HepG2 (cell line): Measurements from ENCODE around the gene PEAK3. TPM values are rescaled to one million over a fixed set of nuclear protein-coding genes. Genes with fewer than 3 reads are reported as not detected.

ENCODE experiments used
- AGO2 ChIP-seq: fragments of 200-400 bp; formaldehyde crosslinking; optimal IDR thresholded peaks from 2 replicates; pipeline ENCODE3; 2017; ENCODE audit warnings: mild to moderate bottlenecking, low read depth, low read length, moderate library complexity
- ASH2L ChIP-seq: fragments of 300-600, 200-600 bp; sonication (generic); IDR thresholded peaks from 2 replicates; pipeline ENCODE4 v1.7.0; 2017; ENCODE audit warnings: low read depth, mild to moderate bottlenecking, moderate library complexity, mixed read lengths, low read length; ENCODE audit not compliant: insufficient read length
- CBX1 ChIP-seq: IDR thresholded peaks from one replicate; pipeline ENCODE4 v1.6.1; 2016; ENCODE audit warnings: antibody characterized with exemption, low read depth
- CEBPZ ChIP-seq: IDR thresholded peaks from 2 replicates; pipeline ENCODE4 v1.6.1; 2012; ENCODE audit warnings: low read length, improper control_type of control experiment
- ELF3 ChIP-seq: IDR thresholded peaks from 2 replicates; pipeline ENCODE4 v1.6.1; 2016; ENCODE audit warnings: missing genetic modification reagents, missing compliant biosample characterization
- ERF ChIP-seq: IDR thresholded peaks from 2 replicates; pipeline ENCODE4 v1.6.1; 2018; ENCODE audit warnings: missing biosample characterization, missing genetic modification reagents
- ETV5 ChIP-seq: IDR thresholded peaks from 2 replicates; pipeline ENCODE4 v1.6.1; 2018; ENCODE audit warnings: missing biosample characterization, missing genetic modification reagents, inconsistent platforms, borderline replicate concordance
- FOXC1 ChIP-seq: sonication (generic); formaldehyde crosslinking; IDR thresholded peaks from 2 replicates; pipeline ENCODE4 v1.8.0; 2022; ENCODE audit warnings: mild to moderate bottlenecking, missing genetic modification reagents, borderline replicate concordance
- MAF1 ChIP-seq: sonication (generic); formaldehyde crosslinking; IDR thresholded peaks from 2 replicates; pipeline ENCODE4 v1.5.0; 2020; ENCODE audit warnings: missing genetic modification reagents, borderline replicate concordance
- MNT ChIP-seq: fragments of 450-650 bp; IDR thresholded peaks from 2 replicates; pipeline ENCODE4 v1.6.1; 2016
- MTA1 ChIP-seq: sonication (generic); formaldehyde crosslinking; IDR thresholded peaks from 2 replicates; pipeline ENCODE4 v1.4.0; 2020; ENCODE audit warnings: missing genetic modification reagents, mild to moderate bottlenecking, borderline replicate concordance
- MYC ChIP-seq: sonication (generic); formaldehyde crosslinking; IDR thresholded peaks from 2 replicates; pipeline ENCODE4 v1.9.0; 2021; ENCODE audit warnings: missing genetic modification reagents, borderline replicate concordance
- MZF1 ChIP-seq: sonication (generic); formaldehyde crosslinking; IDR thresholded peaks from 2 replicates; pipeline ENCODE4 v1.8.1; 2023; ENCODE audit warnings: mild to moderate bottlenecking, missing genetic modification reagents, borderline replicate concordance
- NR1H2 ChIP-seq: sonication (generic); formaldehyde crosslinking; IDR thresholded peaks from 2 replicates; pipeline ENCODE4 v1.8.1; 2022; ENCODE audit warnings: low read depth, missing genetic modification reagents, borderline replicate concordance
- NR2C2 ChIP-seq: sonication (generic); formaldehyde crosslinking; IDR thresholded peaks from 2 replicates; pipeline ENCODE4 v1.4.0; 2020; ENCODE audit warnings: missing genetic modification reagents, mild to moderate bottlenecking, moderate library complexity, borderline replicate concordance
- POGZ ChIP-seq: sonication (generic); formaldehyde crosslinking; IDR thresholded peaks from 2 replicates; pipeline ENCODE4 v1.4.0; 2020; ENCODE audit warnings: mild to moderate bottlenecking, missing genetic modification reagents
- TFDP2 ChIP-seq: sonication (generic); formaldehyde crosslinking; IDR thresholded peaks from 2 replicates; pipeline ENCODE4 v1.4.0; 2020; ENCODE audit warnings: missing genetic modification reagents
- THAP11 ChIP-seq: IDR thresholded peaks from 2 replicates; pipeline ENCODE4 v1.6.1; 2016; ENCODE audit warnings: missing biosample characterization, missing genetic modification reagents
- ZFX ChIP-seq: sonication (generic); formaldehyde crosslinking; IDR thresholded peaks from 2 replicates; pipeline ENCODE4 v1.4.0; 2020; ENCODE audit warnings: mild to moderate bottlenecking, low read depth, missing genetic modification reagents, moderate library complexity
- ZMYM3 ChIP-seq: sonication (generic); formaldehyde crosslinking; IDR thresholded peaks from 2 replicates; pipeline ENCODE4 v1.5.1; 2020; ENCODE audit warnings: mild to moderate bottlenecking, missing genetic modification reagents
- ZNF10 ChIP-seq: sonication (generic); formaldehyde crosslinking; IDR thresholded peaks from 2 replicates; pipeline ENCODE4 v1.4.0; 2020; ENCODE audit warnings: mild to moderate bottlenecking, low read depth, missing genetic modification reagents, borderline replicate concordance
- ZNF441 ChIP-seq: sonication (generic); formaldehyde crosslinking; IDR thresholded peaks from 2 replicates; pipeline ENCODE4 v1.7.0; 2021; ENCODE audit warnings: missing genetic modification reagents, borderline replicate concordance
- ZNF547 ChIP-seq: sonication (generic); formaldehyde crosslinking; IDR thresholded peaks from 2 replicates; pipeline ENCODE4 v1.5.1; 2020; ENCODE audit warnings: mild to moderate bottlenecking, missing genetic modification reagents
- ZSCAN22 ChIP-seq: sonication (generic); formaldehyde crosslinking; IDR thresholded peaks from 2 replicates; pipeline ENCODE4 v1.4.0; 2020; ENCODE audit warnings: mild to moderate bottlenecking, missing genetic modification reagents
- polyA plus RNA-seq, 8 experiments: library from polyadenylated mRNA; depleted of rRNA in 3 of 8; stranded (reverse) in 7 of 8; unstranded in 1 of 8; fragments of >200 nt; fragmentation: Illumina TruSeq in 4 of 8; extraction: Trizol in 4 of 8; gene quantifications; 2 replicates each; pipeline versions ENCODE4 v1.2.1 to v1.2.3, GENCODE V29; 2011 to 2016; ENCODE audit warnings: low read depth in 4 of 8, missing spikeins in 1 of 8, mixed read lengths in 1 of 8; ENCODE audit not compliant: insufficient read depth in 1 of 8
- total RNA-seq, 5 experiments: library from RNA; depleted of rRNA; stranded (reverse); fragments of >200 nt; fragmentation: Illumina TruSeq; extraction: Trizol; gene quantifications; 2 replicates each; pipeline ENCODE4 v1.2.3, GENCODE V29; 2016; ENCODE audit warnings: low read depth in 1 of 5

The PEAK3 gene
- total and polyA plus RNA-seq, 2 of the 13 experiments (the other 11 are each of a cell fraction or from before 2014, with no cell fraction given) = not detected

GRCh38 chr19:2328401-2329148 is 46.6 kb upstream of the PEAK3 start, which contains the start of the genes LSM7 and SPPL2B (continued):
- TF ChIP-seq POGZ (CRISPR knock-in tag) (peak; percentile 40; the same call in 1 of the 2 replicates), TFDP2 (CRISPR knock-in tag) (0 out of 2 replicates have a peak, but pooled peaks have one; percentile 57), ZNF10 (CRISPR knock-in tag) (no peak), ZSCAN22 (CRISPR knock-in tag) (no peak), ASH2L (peak; percentile 88), CBX1 (peak; percentile 63), ZNF547 (CRISPR knock-in tag) (peak; percentile 10; the same call in 1 of the 2 replicates), ERF (peak; percentile 60; the same call in 1 of the 2 replicates), ZNF441 (CRISPR knock-in tag) (peak; percentile 77; the same call in 1 of the 2 replicates), NR2C2 (CRISPR knock-in tag) (peak; percentile 99), CEBPZ (no peak), AGO2 (peak; percentile 38), MNT (peak; percentile 44; the same call in 1 of the 2 replicates), FOXC1 (peak; percentile 68; the same call in 1 of the 2 replicates), MYC (CRISPR knock-in tag) (peak; percentile 94), MTA1 (CRISPR knock-in tag) (no peak), ZMYM3 (CRISPR knock-in tag) (no peak), MAF1 (no peak), ZFX (CRISPR knock-in tag) (peak; percentile 82), NR1H2 (CRISPR knock-in tag) (no peak), MZF1 (CRISPR knock-in tag) (no peak), ETV5 (CRISPR knock-in tag) (peak; percentile 36; the same call in 1 of the 2 replicates), ELF3 (CRISPR knock-in tag) (peak; percentile 39; the same call in 1 of the 2 replicates), THAP11 (CRISPR knock-in tag) (peak; percentile 92)
